Mesendoderm (in vitro differentiated cells): ENCODE data around the gene COPG1.

ENCODE experiments used
- DNase-seq: peaks from one replicate; pipeline ENCODE4 v3.0.0; 2013
- H2AK5ac ChIP-seq: 2 replicates; pipeline ENCODE4 v1.6.1; 2013; ENCODE audit warnings: low read length, inconsistent platforms
- H2BK120ac ChIP-seq: 2 replicates; pipeline ENCODE4 v1.6.1; 2013; ENCODE audit warnings: low read depth, mild to moderate bottlenecking, low read length, moderate library complexity, mixed read lengths
- H2BK15ac ChIP-seq: replicated peaks from 2 replicates; pipeline ENCODE4 v1.6.1; 2013; ENCODE audit warnings: low read depth, mild to moderate bottlenecking, moderate library complexity
- H2BK5ac ChIP-seq: 2 replicates; pipeline ENCODE4 v1.6.1; 2013; ENCODE audit warnings: low read length, inconsistent platforms
- H3K18ac ChIP-seq: 2 replicates; pipeline ENCODE4 v1.6.1; 2013; ENCODE audit warnings: mild to moderate bottlenecking, low read length, mixed read lengths
- H3K23ac ChIP-seq: one replicate; pipeline ENCODE4 v1.6.1; 2013; ENCODE audit warnings: low read length
- H3K27ac ChIP-seq: 2 replicates; pipeline ENCODE4 v1.5.1; 2013; ENCODE audit warnings: low read depth, mild to moderate bottlenecking, inconsistent platforms, low read length, moderate library complexity
- H3K27me3 ChIP-seq: 2 replicates; pipeline ENCODE4 v1.6.1; 2013; ENCODE audit warnings: low read length, control low read depth, mild to moderate bottlenecking, inconsistent platforms; ENCODE audit not compliant: insufficient read depth, poor library complexity
- H3K36me3 ChIP-seq: 2 replicates; pipeline ENCODE4 v1.6.1; 2013; ENCODE audit warnings: low read length, inconsistent platforms; ENCODE audit not compliant: control insufficient read depth, insufficient read depth
- H3K4ac ChIP-seq: one replicate; pipeline ENCODE4 v1.6.1; 2013; ENCODE audit warnings: low read depth, mild to moderate bottlenecking, low read length, moderate library complexity
- H3K4me1 ChIP-seq: 2 replicates; pipeline ENCODE4 v1.6.1; 2013; ENCODE audit warnings: low read depth, low read length, inconsistent platforms; ENCODE audit not compliant: control insufficient read depth
- H3K4me2 ChIP-seq: 2 replicates; pipeline ENCODE4 v1.6.1; 2013; ENCODE audit warnings: low read length
- H3K4me3 ChIP-seq: 2 replicates; pipeline ENCODE4 v1.5.1; 2013; ENCODE audit warnings: mild to moderate bottlenecking, low read length
- H3K56ac ChIP-seq: one replicate; pipeline ENCODE4 v1.6.1; 2013; ENCODE audit warnings: low read length
- H3K79me1 ChIP-seq: 2 replicates; pipeline ENCODE4 v1.6.1; 2013; ENCODE audit warnings: low read length, inconsistent platforms
- H3K79me2 ChIP-seq: 2 replicates; pipeline ENCODE4 v1.6.1; 2013; ENCODE audit warnings: mild to moderate bottlenecking, low read length; ENCODE audit not compliant: control insufficient read depth, insufficient read depth
- H3K9ac ChIP-seq: 2 replicates; pipeline ENCODE4 v1.6.1; 2013; ENCODE audit warnings: low read length, inconsistent platforms
- H4K5ac ChIP-seq: one replicate; pipeline ENCODE4 v1.6.1; 2013; ENCODE audit warnings: low read length
- H4K8ac ChIP-seq: one replicate; pipeline ENCODE4 v1.6.1; 2013; ENCODE audit warnings: low read depth, mild to moderate bottlenecking, control low read depth, low read length, moderate library complexity
- WGBS: extraction: QIAGEN DNeasy Blood & Tissue Kit; methylation state at CpG from one replicate; pipeline ENCODE4 v1.1.7; 2013; ENCODE audit warnings: low lambda C conversion rate, missing lambda C conversion rate; ENCODE audit not compliant: insufficient coverage; ENCODE audit errors: extremely low coverage; 5-methylcytosine and 5-hydroxymethylcytosine counted together

Gene COPG1

DNA sequence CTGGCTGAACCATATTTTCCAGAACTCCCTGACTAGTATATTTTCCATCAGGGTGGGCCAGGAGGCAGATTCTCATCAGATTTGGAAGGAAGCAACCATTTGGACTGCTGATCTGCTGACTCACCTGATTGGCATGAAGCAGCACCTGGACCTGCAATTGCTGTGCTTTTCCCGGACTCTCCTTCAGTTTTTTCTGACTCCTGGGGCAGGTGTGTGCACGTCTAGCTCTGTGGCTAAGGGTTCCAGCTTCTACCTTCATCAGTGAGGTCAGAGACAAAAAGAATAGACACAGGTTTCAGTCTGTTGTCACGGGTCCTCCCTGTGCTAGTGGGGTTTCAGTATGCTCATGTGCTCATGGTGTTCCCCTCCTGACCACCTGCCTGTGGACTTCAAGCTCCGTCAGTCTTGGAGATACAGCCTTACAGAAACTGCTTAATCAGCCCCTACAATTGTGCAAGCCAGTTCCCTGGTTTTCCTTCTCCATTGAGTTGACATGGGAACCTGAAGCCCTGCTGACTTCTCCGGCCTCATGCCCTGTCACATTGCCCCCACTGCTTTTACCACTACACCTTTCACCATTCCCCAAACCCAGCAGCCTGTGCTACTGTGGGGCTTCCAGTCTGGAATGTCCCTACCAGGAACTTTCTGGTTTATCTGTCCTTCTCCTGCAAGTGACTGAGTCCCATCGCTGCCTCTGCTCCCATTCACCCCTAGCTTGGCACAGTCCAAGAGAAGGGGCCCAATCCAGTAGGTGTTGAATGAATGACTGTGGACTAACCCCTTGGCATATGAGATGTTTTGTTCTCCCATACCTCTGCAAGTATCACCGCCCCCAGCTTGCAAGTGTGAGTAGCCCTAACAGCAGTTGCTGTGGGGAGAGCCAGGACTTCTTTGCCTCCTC is 61.0 kb downstream of the COPG1 start:
- no peak overlapping the region for H3K4me3 ChIP-seq
- no peak overlapping the region for H3K4ac ChIP-seq
- H3K36me3 ChIP-seq = no peaks in the 10 kb centered on the region
- no peak overlapping the region for H3K56ac ChIP-seq
- no peak overlapping the region for H4K8ac ChIP-seq
- no peak overlapping the region for H3K23ac ChIP-seq
- DNase-seq = peak; percentile 57
- H3K27ac ChIP-seq = no peak overlapping the region
- H3K79me1 ChIP-seq = peaks cover under 1% of the 10 kb centered on the region
- H2BK120ac ChIP-seq = no peak overlapping the region
- WGBS = no CpG with 5 or more reads among the region's 7 CpGs
- no peak overlapping the region for H4K5ac ChIP-seq
- H3K4me1 ChIP-seq = peaks cover 4% of the 10 kb centered on the region
- H3K4me2 ChIP-seq = no peak overlapping the region
- H2BK15ac ChIP-seq = no peak overlapping the region
- H3K9ac ChIP-seq = no peak overlapping the region
- no peak overlapping the region for H2AK5ac ChIP-seq
- H3K79me2 ChIP-seq = peaks cover under 1% of the 10 kb centered on the region
- H3K27me3 ChIP-seq = no peaks in the 10 kb centered on the region
- H2BK5ac ChIP-seq = no peak overlapping the region
- no peak overlapping the region for H3K18ac ChIP-seq

DNA sequence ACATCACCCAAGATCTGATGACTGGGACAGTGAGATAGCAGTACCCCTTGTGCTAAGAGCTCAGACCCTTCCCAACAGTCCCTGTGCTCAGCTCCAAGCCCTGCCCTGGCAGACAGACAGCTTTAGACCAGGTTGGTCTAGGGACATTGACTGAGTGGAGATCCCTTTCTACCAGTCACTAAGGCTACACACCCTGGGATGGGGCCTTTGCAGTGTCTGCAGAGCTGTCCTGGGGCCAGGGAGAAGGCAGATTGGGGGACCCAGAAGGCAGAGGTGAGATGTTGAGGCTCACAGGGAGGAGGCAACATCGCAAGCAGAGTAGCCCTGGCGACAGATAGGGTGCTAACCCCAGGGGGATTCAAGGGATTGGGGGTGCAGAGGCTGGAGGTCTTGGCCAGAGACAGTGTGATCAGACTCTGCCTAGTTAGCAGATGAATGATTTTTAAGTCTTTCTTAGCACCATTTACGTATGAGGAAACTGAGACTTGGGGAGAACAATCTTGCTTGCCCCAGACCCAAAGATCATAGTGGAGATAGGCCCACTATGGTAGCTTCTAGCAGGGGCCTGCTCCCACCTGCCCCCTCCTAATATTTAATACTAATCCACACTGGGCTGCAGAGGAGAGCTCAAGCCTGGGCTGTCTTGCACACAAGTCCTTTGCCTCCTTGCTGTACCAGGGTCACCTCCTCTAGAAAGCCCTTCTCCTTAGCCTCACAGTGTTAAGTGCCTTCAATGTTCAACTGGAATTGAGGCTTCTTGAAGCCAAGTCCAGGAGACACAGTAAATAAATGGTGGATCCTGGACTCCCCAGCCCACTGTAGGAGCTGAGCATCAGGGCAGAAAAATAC is 61.9 kb downstream of the COPG1 start:
- H3K23ac ChIP-seq = no peak overlapping the region
- no peak overlapping the region for H3K9ac ChIP-seq
- H3K56ac ChIP-seq = no peak overlapping the region
- H2BK15ac ChIP-seq = no peak overlapping the region
- H2AK5ac ChIP-seq = no peak overlapping the region
- no peak for DNase-seq
- no peaks in the 10 kb centered on the region for H3K27me3 ChIP-seq
- H3K18ac ChIP-seq = no peak overlapping the region
- H2BK5ac ChIP-seq = no peak overlapping the region
- H4K5ac ChIP-seq = no peak overlapping the region
- H4K8ac ChIP-seq = no peak overlapping the region
- H3K27ac ChIP-seq = no peak overlapping the region
- no peak overlapping the region for H3K4me2 ChIP-seq
- H3K4ac ChIP-seq = no peak overlapping the region
- peaks cover 3% of the 10 kb centered on the region for H3K79me2 ChIP-seq
- H3K36me3 ChIP-seq = no peaks in the 10 kb centered on the region
- H3K4me3 ChIP-seq = no peak overlapping the region
- peaks cover 4% of the 10 kb centered on the region for H3K79me1 ChIP-seq
- peaks cover 4% of the 10 kb centered on the region for H3K4me1 ChIP-seq
- no CpG with 5 or more reads among the region's 3 CpGs for WGBS
- H2BK120ac ChIP-seq = no peak overlapping the region

DNA sequence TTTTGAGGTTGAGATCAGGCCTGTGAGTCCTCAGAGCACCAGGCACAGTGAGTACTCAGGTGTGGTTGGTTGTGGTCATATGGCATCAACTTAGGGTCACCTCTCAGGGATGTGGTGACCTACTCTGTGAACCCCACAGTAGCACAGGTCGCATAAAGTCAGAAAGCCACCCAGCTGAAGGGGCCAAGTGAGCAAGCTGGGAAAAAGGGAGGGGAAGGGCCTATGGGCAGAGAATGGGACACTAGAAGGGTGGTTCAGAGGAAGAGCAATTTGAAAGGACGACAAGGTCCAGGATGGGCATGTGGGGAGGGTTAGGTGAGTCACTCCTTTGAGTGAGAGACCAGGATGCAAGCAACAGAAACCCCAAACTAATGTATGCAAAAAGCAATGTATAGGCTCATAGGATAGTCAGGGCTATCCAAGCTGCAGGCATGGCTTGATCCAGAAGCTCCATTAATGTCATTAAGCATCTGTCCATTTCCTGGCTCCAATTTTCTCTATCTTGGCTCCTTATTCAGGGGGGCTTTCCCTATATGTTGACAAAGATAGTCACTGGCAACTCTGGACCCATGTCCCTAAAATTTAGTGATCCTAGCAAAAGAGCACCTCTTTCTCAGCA is 62.7 kb downstream of the COPG1 start:
- no peaks in the 10 kb centered on the region for H3K27me3 ChIP-seq
- peaks cover 4% of the 10 kb centered on the region for H3K79me1 ChIP-seq
- H3K56ac ChIP-seq = no peak overlapping the region
- H2BK5ac ChIP-seq = no peak overlapping the region
- no peak overlapping the region for H4K5ac ChIP-seq
- no peak overlapping the region for H2AK5ac ChIP-seq
- H3K18ac ChIP-seq = no peak overlapping the region
- H3K27ac ChIP-seq = no peak overlapping the region
- H3K23ac ChIP-seq = no peak overlapping the region
- H3K4me2 ChIP-seq = no peak overlapping the region
- H2BK15ac ChIP-seq = no peak overlapping the region
- H2BK120ac ChIP-seq = no peak overlapping the region
- no peak overlapping the region for H4K8ac ChIP-seq
- H3K9ac ChIP-seq = no peak overlapping the region
- DNase-seq = no peak
- no peak overlapping the region for H3K4ac ChIP-seq
- no peak overlapping the region for H3K4me3 ChIP-seq
- H3K79me2 ChIP-seq = peaks cover 3% of the 10 kb centered on the region
- no peaks in the 10 kb centered on the region for H3K36me3 ChIP-seq
- peaks cover 4% of the 10 kb centered on the region for H3K4me1 ChIP-seq
- no CpG with 5 or more reads among the region's 2 CpGs for WGBS

DNA sequence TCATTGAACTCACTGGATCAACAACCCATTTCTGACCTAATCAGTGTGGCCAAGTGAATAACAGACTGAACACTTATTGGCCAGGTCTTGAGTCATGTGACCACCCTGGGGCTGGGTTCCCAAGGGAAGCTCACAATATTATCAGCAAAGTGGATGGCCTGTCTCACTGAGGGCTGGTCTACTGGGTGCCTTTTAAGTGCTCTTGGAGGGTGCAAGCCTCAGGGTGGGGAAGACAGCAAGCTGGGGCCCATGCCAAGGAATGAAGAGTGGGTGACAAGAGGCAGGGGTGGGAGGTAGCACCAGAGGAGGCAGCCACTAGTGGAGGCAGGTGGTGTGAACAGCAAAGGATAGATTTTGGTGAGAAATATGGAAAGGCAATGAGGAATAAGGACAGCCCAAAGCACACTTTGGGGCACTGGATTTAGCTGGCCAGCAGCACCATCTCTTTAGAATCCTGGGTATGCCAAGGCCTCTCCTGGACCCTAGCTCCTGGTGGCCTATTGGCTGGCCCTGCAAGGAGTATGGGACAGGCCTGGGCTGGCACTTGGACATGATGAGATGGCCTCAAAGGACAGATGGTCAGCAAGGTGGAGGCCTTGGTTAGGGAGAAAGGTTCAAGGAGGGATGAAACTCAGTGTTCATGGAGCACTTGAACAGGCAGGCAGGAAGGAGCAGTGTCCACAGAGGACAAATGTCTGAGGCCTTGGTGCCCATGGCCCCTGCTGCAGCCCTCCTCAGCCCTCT is 63.4 kb downstream of the COPG1 start:
- Histone ChIP-seq H2AK5ac (no peak overlapping the region), H3K79me1 (peaks cover 4% of the 10 kb centered on the region), H3K4me2 (no peak overlapping the region), H3K4ac (no peak overlapping the region), H3K36me3 (no peaks in the 10 kb centered on the region), H3K9ac (no peak overlapping the region), H4K5ac (no peak overlapping the region), H4K8ac (no peak overlapping the region), H3K23ac (no peak overlapping the region), H3K18ac (no peak overlapping the region), H3K27ac (no peak overlapping the region), H2BK5ac (no peak overlapping the region), H3K79me2 (peaks cover 3% of the 10 kb centered on the region), H3K4me3 (no peak overlapping the region), H3K4me1 (peaks cover 4% of the 10 kb centered on the region), H3K27me3 (no peaks in the 10 kb centered on the region), H2BK15ac (no peak overlapping the region), H2BK120ac (no peak overlapping the region), H3K56ac (no peak overlapping the region)
- DNase-seq = no peak

DNA sequence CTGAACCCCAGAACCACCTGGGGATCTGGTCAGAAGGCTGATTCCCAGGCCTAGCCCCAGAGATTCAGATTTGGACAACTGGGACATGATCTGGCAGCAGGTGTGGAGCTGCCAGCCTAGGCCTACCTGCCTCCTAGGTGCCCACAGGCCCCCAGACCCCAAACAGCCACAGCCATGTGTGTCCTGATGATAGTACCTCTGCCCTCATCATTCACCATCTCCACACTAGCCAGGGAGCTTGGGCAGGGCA is 63.9 kb downstream of the COPG1 start:
- H2AK5ac ChIP-seq = no peak overlapping the region
- H3K79me2 ChIP-seq = peaks cover 3% of the 10 kb centered on the region
- no peak overlapping the region for H3K4ac ChIP-seq
- peaks cover 4% of the 10 kb centered on the region for H3K4me1 ChIP-seq
- no peak overlapping the region for H2BK15ac ChIP-seq
- H3K27me3 ChIP-seq = no peaks in the 10 kb centered on the region
- H3K79me1 ChIP-seq = peaks cover 5% of the 10 kb centered on the region
- no peak overlapping the region for H3K18ac ChIP-seq
- no peak overlapping the region for H3K27ac ChIP-seq
- no peak overlapping the region for H4K8ac ChIP-seq
- H3K23ac ChIP-seq = no peak overlapping the region
- no peak overlapping the region for H2BK120ac ChIP-seq
- no peaks in the 10 kb centered on the region for H3K36me3 ChIP-seq
- DNase-seq = no peak
- no peak overlapping the region for H2BK5ac ChIP-seq
- H3K9ac ChIP-seq = no peak overlapping the region
- no peak overlapping the region for H3K56ac ChIP-seq
- no peak overlapping the region for H4K5ac ChIP-seq
- no peak overlapping the region for H3K4me2 ChIP-seq
- H3K4me3 ChIP-seq = no peak overlapping the region
